SH-SY5Y (cell line): ENCODE data around the gene TGFA.

Experiments
- GATA2 ChIP-seq: IDR thresholded peaks from 2 replicates; pipeline ENCODE4 v1.6.1; 2011; ENCODE audit warnings: mild to moderate bottlenecking, low read depth, low read length
- GATA3 ChIP-seq: IDR thresholded peaks from 2 replicates; pipeline ENCODE4 v1.6.1; 2011; ENCODE audit warnings: low read depth, mild to moderate bottlenecking, low read length, moderate library complexity

DNA sequence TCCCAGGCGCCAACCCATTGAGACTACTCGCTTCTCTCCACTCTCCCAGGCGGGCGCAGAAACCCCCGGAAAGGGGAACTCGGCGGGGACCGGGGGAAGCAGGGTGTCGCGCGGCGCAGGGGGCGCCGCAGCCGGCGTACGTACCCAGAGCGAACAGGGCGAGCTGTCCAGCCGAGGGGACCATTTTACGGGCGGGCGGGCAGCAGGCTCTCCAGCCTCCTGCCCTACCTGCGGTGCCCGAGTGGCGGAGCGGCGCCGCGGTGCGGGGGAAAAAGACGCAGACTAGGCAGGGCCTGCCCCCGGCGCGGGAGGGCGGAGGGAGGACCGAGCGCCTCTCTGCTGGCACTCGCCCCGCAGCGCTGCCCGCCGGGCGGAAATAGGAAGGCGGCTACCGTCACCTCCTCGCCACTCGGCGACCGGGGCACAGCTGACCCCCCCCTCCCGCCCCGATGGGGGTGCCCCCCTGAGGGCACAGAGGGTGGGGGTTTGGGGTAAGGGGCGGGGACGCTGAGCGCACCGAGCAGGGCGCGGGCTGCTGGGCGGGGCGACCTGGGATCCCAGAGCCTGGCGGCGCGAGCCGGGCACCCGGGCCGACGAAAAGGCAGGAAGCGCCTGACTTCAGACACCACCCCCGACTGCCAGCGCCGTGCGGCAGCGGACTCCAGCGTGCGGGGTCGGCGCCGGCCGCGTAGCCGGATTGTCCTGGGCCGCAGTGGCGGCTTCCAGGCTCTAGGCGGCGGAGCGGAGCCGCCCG, at the start of gene TGFA:
- TF ChIP-seq GATA2 (no peak), GATA3 (no peak)
